ENCODE measurements around the gene TEX54.
A peak's percentile ranks its signal among the peaks of the same experiment; 100 is the strongest.

The TEX54 gene

DNA sequence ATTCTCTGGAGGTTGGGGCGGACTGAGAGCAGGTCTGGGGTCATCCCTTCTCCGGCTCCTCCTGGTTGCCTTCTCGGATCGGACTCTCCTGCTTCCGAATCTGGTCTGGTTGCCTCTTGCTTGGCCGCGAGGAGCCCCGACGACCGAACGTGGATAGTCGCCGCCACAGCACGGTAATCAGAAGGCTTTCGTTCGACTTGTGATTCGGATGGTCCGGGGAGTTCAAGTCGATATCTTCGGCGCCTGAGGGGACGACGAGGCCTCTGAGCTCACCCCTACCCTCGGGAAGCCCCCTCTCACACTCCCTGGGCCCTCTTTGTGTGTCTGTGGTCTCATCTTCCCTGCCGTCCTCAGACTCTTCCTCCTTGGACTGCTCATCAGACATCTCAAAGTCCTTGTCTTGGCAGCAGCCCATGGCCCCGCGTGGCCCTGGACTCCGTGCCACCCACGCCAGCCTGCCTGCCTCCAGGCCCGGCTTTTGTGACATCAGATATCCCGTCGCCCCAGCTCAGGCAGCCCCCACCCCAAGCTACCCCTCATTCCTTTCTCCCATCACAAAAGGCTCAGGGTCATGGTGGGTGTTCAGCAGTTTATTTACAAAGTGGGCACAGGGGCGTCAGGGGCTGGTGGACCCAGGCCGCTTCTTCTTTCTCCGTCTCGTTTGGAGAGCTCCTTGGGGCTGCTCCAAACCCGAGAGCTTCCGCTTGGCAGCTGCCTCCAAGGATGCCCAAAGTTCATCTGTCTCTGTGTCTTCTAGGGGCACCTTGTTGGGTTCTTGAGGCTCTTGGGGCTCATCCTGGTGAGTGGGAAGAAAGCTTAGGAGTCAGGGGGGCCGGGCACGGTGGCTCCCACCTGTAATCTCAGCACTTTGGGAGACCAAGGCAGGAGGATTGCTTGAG lies at the start of gene TEX54:
TSS of gene TEX54 (minus strand) at position 506 of the 899 bp plus-strand sequence.
- TF ChIP-seq YY1 (IDR thresholded peaks at IDR 0.05; ENCODE audit: insufficient read depth, insufficient read length) (no peak), SUZ12 (IDR thresholded peaks at IDR 0.05; ENCODE audit: extremely low read depth, insufficient read depth, insufficient read length) (no peak), ZNF274 (IDR thresholded peaks at IDR 0.05; ENCODE audit: low read depth, low read length) (no peak)
- no peaks in the 10 kb centered on the region for H3K27me3 ChIP-seq (ENCODE audit: insufficient read depth, insufficient read length)
- no peaks in the 10 kb centered on the region for H3K9me3 ChIP-seq (ENCODE audit: insufficient read depth, low read length)
- DNase-seq (ENCODE audit: low read depth, low spot score), result no peak
- H3K9ac ChIP-seq (ENCODE audit: insufficient read length, low read depth), result peak within 1 kb of the TSS; percentile 96
- peaks cover 8% of the 10 kb centered on the region for H3K4me1 ChIP-seq (ENCODE audit: insufficient read depth, insufficient read length)
- peak within 1 kb of the TSS; percentile 93 for H3K4me3 ChIP-seq (ENCODE audit: insufficient read length, low read depth)
- H3K36me3 ChIP-seq (ENCODE audit: insufficient read depth, insufficient read length, low read length), result peaks cover 67% of the 10 kb centered on the region

- H3K36me3 ChIP-seq (ENCODE audit: insufficient read depth, insufficient read length, low read length), result peaks cover 87% of the 10 kb centered on the region
- H3K9me3 ChIP-seq (ENCODE audit: insufficient read depth, low read length), result no peaks in the 10 kb centered on the region
- H3K27me3 ChIP-seq (ENCODE audit: insufficient read depth, insufficient read length), result no peaks in the 10 kb centered on the region
- no peak for TF ChIP-seq ZNF274 (IDR thresholded peaks at IDR 0.05; ENCODE audit: low read depth, low read length)
- no peak for TF ChIP-seq SUZ12 (IDR thresholded peaks at IDR 0.05; ENCODE audit: extremely low read depth, insufficient read depth, insufficient read length)
- TF ChIP-seq YY1 (IDR thresholded peaks at IDR 0.05; ENCODE audit: insufficient read depth, insufficient read length), result no peak
- DNase-seq (ENCODE audit: low read depth, low spot score), result no peak
- H3K4me3 ChIP-seq (ENCODE audit: insufficient read length, low read depth), result peak overlapping the region; percentile 99
- H3K9ac ChIP-seq (ENCODE audit: insufficient read length, low read depth), result peak overlapping the region; percentile 95
- peaks cover 19% of the 10 kb centered on the region for H3K4me1 ChIP-seq (ENCODE audit: insufficient read depth, insufficient read length)
Observed at GRCh38 chr11:62882431-62882749, 49.7 kb upstream of the TEX54 start.

DNA sequence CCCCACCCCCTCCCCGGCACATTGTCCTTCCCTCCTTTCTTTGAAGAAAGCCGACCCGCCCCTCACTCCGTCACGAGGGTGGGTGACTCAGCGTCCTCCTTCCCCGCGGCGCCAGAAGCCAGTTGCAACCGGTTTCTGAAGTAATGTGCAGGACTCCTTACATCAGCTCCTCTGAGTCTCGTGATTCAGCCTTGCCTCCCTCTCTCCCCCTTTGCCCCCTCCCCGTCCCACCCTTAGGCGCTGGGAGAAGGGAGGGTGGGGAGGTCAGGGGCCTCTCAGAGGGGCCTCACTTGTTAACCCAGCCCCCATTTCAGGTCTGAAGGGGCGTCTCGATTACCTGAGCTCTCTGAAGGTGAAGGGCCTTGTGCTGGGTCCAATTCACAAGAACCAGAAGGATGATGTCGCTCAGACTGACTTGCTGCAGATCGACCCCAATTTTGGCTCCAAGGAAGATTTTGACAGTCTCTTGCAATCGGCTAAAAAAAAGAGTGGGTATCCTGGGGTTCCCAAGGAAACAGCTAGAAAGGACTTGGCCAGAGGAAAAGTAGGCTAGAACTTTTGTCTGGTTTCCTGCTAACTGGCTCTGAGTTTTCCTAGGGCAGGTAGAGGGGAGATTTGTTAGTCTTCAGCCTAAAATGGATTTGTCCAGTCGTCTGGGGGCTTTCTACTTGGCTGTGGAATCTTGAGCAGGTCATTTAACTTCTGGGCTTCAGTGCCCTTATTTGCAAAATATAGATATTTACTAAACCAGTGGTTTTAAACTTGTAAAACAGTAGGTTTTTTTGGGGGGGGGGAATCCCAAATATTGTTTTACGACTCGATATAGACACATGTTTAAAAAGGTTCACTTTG lies 49.2 kb upstream of the TEX54 start:
- TF ChIP-seq ZNF274 (IDR thresholded peaks at IDR 0.05; ENCODE audit: low read depth, low read length), result no peak
- no peak for TF ChIP-seq YY1 (IDR thresholded peaks at IDR 0.05; ENCODE audit: insufficient read depth, insufficient read length)
- no peak for TF ChIP-seq SUZ12 (IDR thresholded peaks at IDR 0.05; ENCODE audit: extremely low read depth, insufficient read depth, insufficient read length)
- Histone ChIP-seq H3K9ac (ENCODE audit: insufficient read length, low read depth) (peak overlapping the region; percentile 100), H3K4me1 (ENCODE audit: insufficient read depth, insufficient read length) (peaks cover 19% of the 10 kb centered on the region), H3K27me3 (ENCODE audit: insufficient read depth, insufficient read length) (no peaks in the 10 kb centered on the region), H3K36me3 (ENCODE audit: insufficient read depth, insufficient read length, low read length) (peaks cover 87% of the 10 kb centered on the region), H3K9me3 (ENCODE audit: insufficient read depth, low read length) (no peaks in the 10 kb centered on the region), H3K4me3 (ENCODE audit: insufficient read length, low read depth) (peak overlapping the region; percentile 99)
- peak; percentile 91 for DNase-seq (ENCODE audit: low read depth, low spot score)

GRCh38 chr11:62880803-62881578 lies 48.4 kb upstream of the TEX54 start, which contains the start of gene SLC3A2:
Gene SLC3A2, plus strand, starts transcription at chr11:62880896. Its CDS starts 128 bp downstream, at chr11:62881024.
- Histone ChIP-seq H3K36me3 (ENCODE audit: insufficient read depth, insufficient read length, low read length) (peaks cover 87% of the 10 kb centered on the region), H3K9me3 (ENCODE audit: insufficient read depth, low read length) (no peaks in the 10 kb centered on the region), H3K27me3 (ENCODE audit: insufficient read depth, insufficient read length) (no peaks in the 10 kb centered on the region), H3K4me3 (ENCODE audit: insufficient read length, low read depth) (peak within 1 kb of the TSS; percentile 99), H3K9ac (ENCODE audit: insufficient read length, low read depth) (peak within 1 kb of the TSS; percentile 100), H3K4me1 (ENCODE audit: insufficient read depth, insufficient read length) (peaks cover 19% of the 10 kb centered on the region)
- DNase-seq (ENCODE audit: low read depth, low spot score), result peak; percentile 71
- TF ChIP-seq ZNF274 (IDR thresholded peaks at IDR 0.05; ENCODE audit: low read depth, low read length) (no peak), YY1 (IDR thresholded peaks at IDR 0.05; ENCODE audit: insufficient read depth, insufficient read length) (no peak), SUZ12 (IDR thresholded peaks at IDR 0.05; ENCODE audit: extremely low read depth, insufficient read depth, insufficient read length) (no peak)

GRCh38 chr11:62880231-62880802 lies 47.7 kb upstream of the TEX54 start:
- Histone ChIP-seq H3K4me1 (ENCODE audit: insufficient read depth, insufficient read length) (peaks cover 14% of the 10 kb centered on the region), H3K4me3 (ENCODE audit: insufficient read length, low read depth) (peak overlapping the region; percentile 99), H3K36me3 (ENCODE audit: insufficient read depth, insufficient read length, low read length) (peaks cover 85% of the 10 kb centered on the region), H3K9me3 (ENCODE audit: insufficient read depth, low read length) (no peaks in the 10 kb centered on the region), H3K9ac (ENCODE audit: insufficient read length, low read depth) (peak overlapping the region; percentile 100), H3K27me3 (ENCODE audit: insufficient read depth, insufficient read length) (no peaks in the 10 kb centered on the region)
- TF ChIP-seq YY1 (IDR thresholded peaks at IDR 0.05; ENCODE audit: insufficient read depth, insufficient read length) (no peak), ZNF274 (IDR thresholded peaks at IDR 0.05; ENCODE audit: low read depth, low read length) (no peak), SUZ12 (IDR thresholded peaks at IDR 0.05; ENCODE audit: extremely low read depth, insufficient read depth, insufficient read length) (no peak)
- DNase-seq (ENCODE audit: low read depth, low spot score), result no peak

- Histone ChIP-seq H3K9ac (ENCODE audit: insufficient read length, low read depth) (peak overlapping the region; percentile 39), H3K4me3 (ENCODE audit: insufficient read length, low read depth) (no peak overlapping the region), H3K36me3 (ENCODE audit: insufficient read depth, insufficient read length, low read length) (peaks cover 85% of the 10 kb centered on the region), H3K27me3 (ENCODE audit: insufficient read depth, insufficient read length) (no peaks in the 10 kb centered on the region), H3K4me1 (ENCODE audit: insufficient read depth, insufficient read length) (peaks cover 10% of the 10 kb centered on the region), H3K9me3 (ENCODE audit: insufficient read depth, low read length) (no peaks in the 10 kb centered on the region)
- no peak for DNase-seq (ENCODE audit: low read depth, low spot score)
- TF ChIP-seq SUZ12 (IDR thresholded peaks at IDR 0.05; ENCODE audit: extremely low read depth, insufficient read depth, insufficient read length), result no peak
- no peak for TF ChIP-seq YY1 (IDR thresholded peaks at IDR 0.05; ENCODE audit: insufficient read depth, insufficient read length)
- no peak for TF ChIP-seq ZNF274 (IDR thresholded peaks at IDR 0.05; ENCODE audit: low read depth, low read length)
Observed at GRCh38 chr11:62879235-62879978, 46.8 kb upstream of the TEX54 start.
